Astrocyte (in vitro differentiated cells and primary cell): ENCODE data around the gene TRERF1. TPM values are rescaled to one million over a fixed set of nuclear protein-coding genes. Genes with fewer than 3 reads are reported as not detected.

Source experiments
- DNase-seq: peaks from one replicate; pipeline ENCODE4 v3.0.0-alpha.2; 2010; ENCODE audit warnings: low read depth
- FAIRE-seq: peaks from 2 replicates; lab custom pipeline; 2011; peaks lifted over from hg19 to GRCh38; lab: Jason Lieb, UNC
- H2AFZ ChIP-seq: 2 replicates; pipeline ENCODE4 v1.6.0; 2012; ENCODE audit warnings: low read depth, low read length, inconsistent platforms
- H3K27ac ChIP-seq: 2 replicates; pipeline ENCODE4 v1.5.1; 2011; ENCODE audit warnings: low read depth, low read length, inconsistent platforms
- H3K27me3 ChIP-seq: 2 replicates; pipeline ENCODE4 v1.6.0; 2011; ENCODE audit warnings: low read length, inconsistent platforms; ENCODE audit not compliant: insufficient read depth
- H3K36me3 ChIP-seq: 2 replicates; pipeline ENCODE4 v1.5.1; 2011; ENCODE audit warnings: low read length, inconsistent platforms; ENCODE audit not compliant: insufficient read depth
- H3K4me1 ChIP-seq: 2 replicates; pipeline ENCODE4 v1.5.1; 2011; ENCODE audit warnings: low read length, inconsistent platforms; ENCODE audit not compliant: insufficient read depth
- H3K4me2 ChIP-seq: 2 replicates; pipeline ENCODE4 v1.6.0; 2012; ENCODE audit warnings: low read length, inconsistent platforms
- H3K4me3 ChIP-seq: 2 replicates; pipeline ENCODE4 v1.5.1; 2011; ENCODE audit warnings: low read depth, mild to moderate bottlenecking, low read length, inconsistent platforms; ENCODE audit not compliant: insufficient read depth
- H3K79me2 ChIP-seq: 2 replicates; pipeline ENCODE4 v1.6.0; 2012; ENCODE audit warnings: mild to moderate bottlenecking, low read length, inconsistent platforms; ENCODE audit not compliant: insufficient read depth
- H3K9ac ChIP-seq: 2 replicates; pipeline ENCODE4 v1.6.0; 2012; ENCODE audit warnings: mild to moderate bottlenecking, low read length, inconsistent platforms
- H3K9me3 ChIP-seq: 2 replicates; pipeline ENCODE4 v1.5.1; 2012; ENCODE audit warnings: low read depth, mild to moderate bottlenecking, low read length, inconsistent platforms; ENCODE audit not compliant: insufficient read depth
- H4K20me1 ChIP-seq: 2 replicates; pipeline ENCODE4 v1.6.0; 2012; ENCODE audit warnings: low read length, inconsistent platforms; ENCODE audit not compliant: insufficient read depth
- H3K27ac Mint-ChIP-seq: one replicate; pipeline ENCODE4 v1.8.0; 2021; ENCODE audit warnings: mild to moderate bottlenecking, mixed read lengths; ENCODE audit not compliant: unreplicated experiment
- H3K27me3 Mint-ChIP-seq: one replicate; pipeline ENCODE4 v1.8.0; 2021; ENCODE audit warnings: low read depth, mixed read lengths; ENCODE audit not compliant: unreplicated experiment
- H3K36me3 Mint-ChIP-seq: one replicate; pipeline ENCODE4 v1.8.0; 2021; ENCODE audit warnings: low read depth, mixed read lengths; ENCODE audit not compliant: unreplicated experiment
- H3K4me1 Mint-ChIP-seq: one replicate; pipeline ENCODE4 v1.8.0; 2021; ENCODE audit warnings: low read depth, mixed read lengths; ENCODE audit not compliant: unreplicated experiment
- H3K4me3 Mint-ChIP-seq: one replicate; pipeline ENCODE4 v1.8.0; 2021; ENCODE audit warnings: mild to moderate bottlenecking, moderate library complexity, mixed read lengths; ENCODE audit not compliant: unreplicated experiment
- H3K9me3 Mint-ChIP-seq: one replicate; pipeline ENCODE4 v1.8.0; 2021; ENCODE audit warnings: mild to moderate bottlenecking, mixed read lengths; ENCODE audit not compliant: unreplicated experiment
- EZH2 ChIP-seq: IDR thresholded peaks from 2 replicates; pipeline ENCODE4 v1.6.1; 2012; ENCODE audit warnings: mild to moderate bottlenecking, low read length, inconsistent platforms; ENCODE audit not compliant: insufficient read depth
- total RNA-seq: library from RNA; stranded (reverse); gene quantifications from 2 replicates; pipeline ENCODE4 v1.2.1, GENCODE V29; 2021
- TF ChIP-seq, protein P1 (sequence below): IDR thresholded peaks from 2 replicates; pipeline ENCODE4 v1.5.1; 2011; ENCODE audit warnings: low read depth, mild to moderate bottlenecking, inconsistent platforms, low read length, moderate library complexity; ENCODE audit not compliant: insufficient read depth

TRERF1 gene
- total RNA-seq, 1 donor from 2014 or later = 8.6 TPM

DNA sequence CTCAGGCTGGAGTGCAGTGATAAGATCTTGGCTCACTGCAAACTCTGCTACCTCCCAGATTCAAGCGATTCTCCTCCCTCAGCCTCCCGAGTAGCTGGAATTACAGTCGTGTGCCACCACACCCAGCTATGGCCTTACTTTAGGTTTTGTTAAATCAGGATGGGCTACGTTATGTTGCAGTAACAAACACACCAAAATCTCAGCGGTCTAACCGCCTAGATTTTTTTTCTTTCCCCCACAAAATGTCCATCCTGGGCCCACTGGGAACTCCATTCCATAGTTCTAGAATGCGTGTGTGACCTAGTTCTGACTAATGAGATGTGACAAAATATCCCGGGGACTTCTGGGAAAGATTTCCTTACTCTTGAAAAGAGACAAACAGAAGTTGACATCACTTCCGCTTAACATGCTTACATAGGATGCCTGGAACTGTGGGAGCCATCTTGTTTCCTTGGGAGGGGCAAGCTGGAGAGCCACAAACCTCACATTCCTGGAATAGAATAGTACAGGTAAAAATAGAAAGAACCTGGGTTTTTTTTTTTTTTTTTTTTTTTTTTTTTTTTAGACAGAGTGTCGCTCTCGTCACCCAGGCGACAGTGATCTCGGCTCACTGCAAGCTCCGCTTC, 42.3 kb upstream of the TRERF1 start:
- H3K4me1 Mint-ChIP-seq = no peaks in the 10 kb centered on the region
- Histone ChIP-seq H3K36me3 (no peaks in the 10 kb centered on the region), H3K9ac (no peak overlapping the region), H2AFZ (no peak overlapping the region), H3K27me3 (no peaks in the 10 kb centered on the region), H3K27ac (no peak overlapping the region), H4K20me1 (no peaks in the 10 kb centered on the region), H3K79me2 (no peaks in the 10 kb centered on the region), H3K9me3 (no peaks in the 10 kb centered on the region), H3K4me2 (no peak overlapping the region), H3K4me3 (no peak overlapping the region), H3K4me1 (no peaks in the 10 kb centered on the region)
- DNase-seq (no peak), FAIRE-seq (no peak)
- H3K9me3 Mint-ChIP-seq = no peaks in the 10 kb centered on the region
- TF ChIP-seq, protein P1, sequence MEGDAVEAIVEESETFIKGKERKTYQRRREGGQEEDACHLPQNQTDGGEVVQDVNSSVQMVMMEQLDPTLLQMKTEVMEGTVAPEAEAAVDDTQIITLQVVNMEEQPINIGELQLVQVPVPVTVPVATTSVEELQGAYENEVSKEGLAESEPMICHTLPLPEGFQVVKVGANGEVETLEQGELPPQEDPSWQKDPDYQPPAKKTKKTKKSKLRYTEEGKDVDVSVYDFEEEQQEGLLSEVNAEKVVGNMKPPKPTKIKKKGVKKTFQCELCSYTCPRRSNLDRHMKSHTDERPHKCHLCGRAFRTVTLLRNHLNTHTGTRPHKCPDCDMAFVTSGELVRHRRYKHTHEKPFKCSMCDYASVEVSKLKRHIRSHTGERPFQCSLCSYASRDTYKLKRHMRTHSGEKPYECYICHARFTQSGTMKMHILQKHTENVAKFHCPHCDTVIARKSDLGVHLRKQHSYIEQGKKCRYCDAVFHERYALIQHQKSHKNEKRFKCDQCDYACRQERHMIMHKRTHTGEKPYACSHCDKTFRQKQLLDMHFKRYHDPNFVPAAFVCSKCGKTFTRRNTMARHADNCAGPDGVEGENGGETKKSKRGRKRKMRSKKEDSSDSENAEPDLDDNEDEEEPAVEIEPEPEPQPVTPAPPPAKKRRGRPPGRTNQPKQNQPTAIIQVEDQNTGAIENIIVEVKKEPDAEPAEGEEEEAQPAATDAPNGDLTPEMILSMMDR = no peak
- no peak for TF ChIP-seq EZH2
- H3K27ac Mint-ChIP-seq = no peak overlapping the region
- H3K4me3 Mint-ChIP-seq = no peak overlapping the region
- H3K27me3 Mint-ChIP-seq = no peaks in the 10 kb centered on the region
- peaks cover 2% of the 10 kb centered on the region for H3K36me3 Mint-ChIP-seq

GRCh38 chr6:42488129-42488528, 36.4 kb upstream of the TRERF1 start:
- Histone ChIP-seq H3K27ac (no peak overlapping the region), H3K79me2 (no peaks in the 10 kb centered on the region), H4K20me1 (no peaks in the 10 kb centered on the region), H3K4me1 (no peaks in the 10 kb centered on the region), H3K9me3 (no peaks in the 10 kb centered on the region), H2AFZ (no peak overlapping the region), H3K9ac (no peak overlapping the region), H3K36me3 (no peaks in the 10 kb centered on the region), H3K4me2 (no peak overlapping the region), H3K27me3 (no peaks in the 10 kb centered on the region), H3K4me3 (no peak overlapping the region)
- peaks cover 7% of the 10 kb centered on the region for H3K27me3 Mint-ChIP-seq
- FAIRE-seq (no peak), DNase-seq (no peak)
- no peak overlapping the region for H3K27ac Mint-ChIP-seq
- no peaks in the 10 kb centered on the region for H3K4me1 Mint-ChIP-seq
- TF ChIP-seq EZH2 = no peak
- TF ChIP-seq, protein P1 = no peak
- H3K36me3 Mint-ChIP-seq = peaks cover 2% of the 10 kb centered on the region
- H3K9me3 Mint-ChIP-seq = no peaks in the 10 kb centered on the region
- H3K4me3 Mint-ChIP-seq = no peak overlapping the region

DNA sequence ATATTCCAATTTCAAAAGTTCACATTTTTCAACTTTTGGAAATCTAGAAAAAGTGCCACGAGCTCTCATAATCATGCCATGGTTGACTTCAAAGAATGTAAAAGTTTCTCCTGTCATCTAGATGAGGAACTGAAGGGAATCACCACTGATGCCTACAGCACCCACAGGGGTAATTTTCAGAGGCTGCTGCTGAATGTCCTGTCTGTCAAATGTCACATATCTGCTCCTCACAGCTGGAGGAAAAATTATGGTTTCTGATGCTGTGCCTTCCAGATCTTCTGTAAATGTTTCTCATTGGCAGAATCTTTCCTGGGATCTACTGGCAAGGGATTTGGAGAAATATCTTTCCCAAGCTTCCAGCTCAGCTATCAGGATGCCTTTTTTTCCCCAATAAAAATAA, 32.5 kb upstream of the TRERF1 start:
- DNase-seq (no peak), FAIRE-seq (no peak)
- Histone ChIP-seq H3K36me3 (no peaks in the 10 kb centered on the region), H3K79me2 (no peaks in the 10 kb centered on the region), H3K4me1 (no peaks in the 10 kb centered on the region), H3K27ac (no peak overlapping the region), H2AFZ (no peak overlapping the region), H3K9me3 (no peaks in the 10 kb centered on the region), H3K9ac (no peak overlapping the region), H3K27me3 (no peaks in the 10 kb centered on the region), H4K20me1 (no peaks in the 10 kb centered on the region), H3K4me2 (no peak overlapping the region), H3K4me3 (no peak overlapping the region)
- TF ChIP-seq, protein P1 = no peak
- Mint-ChIP-seq H3K36me3 (no peaks in the 10 kb centered on the region), H3K27ac (no peak overlapping the region), H3K4me3 (no peak overlapping the region), H3K27me3 (peaks cover 8% of the 10 kb centered on the region), H3K9me3 (no peaks in the 10 kb centered on the region), H3K4me1 (no peaks in the 10 kb centered on the region)
